ENCODE measurements around the gene SRGAP2.
"Not testable (repeated sequence)": the region's sequence is repeated elsewhere in the genome, so short reads cannot be mapped to it uniquely, and the experiment has no call there.

DNA sequence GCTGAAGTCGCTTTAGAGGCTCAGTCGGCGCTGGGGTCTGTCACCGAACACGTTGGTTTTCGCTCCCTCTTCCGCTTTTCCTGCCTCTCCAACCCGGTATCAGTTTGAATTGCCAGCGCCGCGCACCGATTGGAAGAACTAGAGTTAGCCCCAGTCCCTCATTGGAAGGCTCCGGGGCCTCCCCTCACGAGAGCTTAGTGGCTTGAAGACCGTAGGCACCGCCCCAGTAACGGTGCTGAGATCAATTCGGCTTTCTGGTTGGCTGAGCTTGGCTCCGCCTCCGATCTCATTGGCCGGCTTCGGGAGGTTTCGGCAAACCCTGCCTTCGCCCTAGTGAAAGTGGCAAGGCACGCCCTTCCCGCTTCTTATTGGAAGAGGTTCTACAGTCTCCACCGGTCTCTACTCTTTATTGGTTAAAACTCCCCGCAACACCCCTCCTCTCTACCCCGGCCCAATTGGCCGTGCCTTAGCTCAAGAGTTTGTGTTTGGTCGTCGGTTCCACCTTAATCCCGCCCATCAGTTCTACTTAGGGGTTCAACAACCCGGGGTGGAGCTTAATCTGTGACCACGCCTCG, 465 bp upstream of the SRGAP2 start, which contains the start of gene FAM72A:
- TF ChIP-seq, protein P1, sequence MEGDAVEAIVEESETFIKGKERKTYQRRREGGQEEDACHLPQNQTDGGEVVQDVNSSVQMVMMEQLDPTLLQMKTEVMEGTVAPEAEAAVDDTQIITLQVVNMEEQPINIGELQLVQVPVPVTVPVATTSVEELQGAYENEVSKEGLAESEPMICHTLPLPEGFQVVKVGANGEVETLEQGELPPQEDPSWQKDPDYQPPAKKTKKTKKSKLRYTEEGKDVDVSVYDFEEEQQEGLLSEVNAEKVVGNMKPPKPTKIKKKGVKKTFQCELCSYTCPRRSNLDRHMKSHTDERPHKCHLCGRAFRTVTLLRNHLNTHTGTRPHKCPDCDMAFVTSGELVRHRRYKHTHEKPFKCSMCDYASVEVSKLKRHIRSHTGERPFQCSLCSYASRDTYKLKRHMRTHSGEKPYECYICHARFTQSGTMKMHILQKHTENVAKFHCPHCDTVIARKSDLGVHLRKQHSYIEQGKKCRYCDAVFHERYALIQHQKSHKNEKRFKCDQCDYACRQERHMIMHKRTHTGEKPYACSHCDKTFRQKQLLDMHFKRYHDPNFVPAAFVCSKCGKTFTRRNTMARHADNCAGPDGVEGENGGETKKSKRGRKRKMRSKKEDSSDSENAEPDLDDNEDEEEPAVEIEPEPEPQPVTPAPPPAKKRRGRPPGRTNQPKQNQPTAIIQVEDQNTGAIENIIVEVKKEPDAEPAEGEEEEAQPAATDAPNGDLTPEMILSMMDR (conservative IDR thresholded peaks at IDR 0.05; ENCODE audit: low read depth, low read length) = not testable (repeated sequence)
- not testable (repeated sequence) for TF ChIP-seq POLR2A (IDR thresholded peaks at IDR 0.05; ENCODE audit: low read depth, low read length)

Data from IMR-90 (cell line).